ENCODE measurements around the gene ZNF513. TPM values are rescaled to one million over a fixed set of nuclear protein-coding genes. Genes with fewer than 3 reads are reported as not detected.

Gene ZNF513
- total RNA-seq, 1 experiment from 2014 or later = 23.6 TPM

- no peak for TF ChIP-seq ZNF532 (CRISPR knock-in tag; IDR thresholded peaks at IDR 0.05; ENCODE audit: borderline replicate concordance)
- TF ChIP-seq RELA (CRISPR knock-in tag; IDR thresholded peaks at IDR 0.05; ENCODE audit: borderline replicate concordance) = peak; percentile 12; the same call in 1 of the 2 replicates
- 0 out of 2 replicates have a peak, but pooled peaks have one; percentile 19 for TF ChIP-seq PRDM15 (CRISPR knock-in tag; IDR thresholded peaks at IDR 0.05)
- TF ChIP-seq, protein P1, sequence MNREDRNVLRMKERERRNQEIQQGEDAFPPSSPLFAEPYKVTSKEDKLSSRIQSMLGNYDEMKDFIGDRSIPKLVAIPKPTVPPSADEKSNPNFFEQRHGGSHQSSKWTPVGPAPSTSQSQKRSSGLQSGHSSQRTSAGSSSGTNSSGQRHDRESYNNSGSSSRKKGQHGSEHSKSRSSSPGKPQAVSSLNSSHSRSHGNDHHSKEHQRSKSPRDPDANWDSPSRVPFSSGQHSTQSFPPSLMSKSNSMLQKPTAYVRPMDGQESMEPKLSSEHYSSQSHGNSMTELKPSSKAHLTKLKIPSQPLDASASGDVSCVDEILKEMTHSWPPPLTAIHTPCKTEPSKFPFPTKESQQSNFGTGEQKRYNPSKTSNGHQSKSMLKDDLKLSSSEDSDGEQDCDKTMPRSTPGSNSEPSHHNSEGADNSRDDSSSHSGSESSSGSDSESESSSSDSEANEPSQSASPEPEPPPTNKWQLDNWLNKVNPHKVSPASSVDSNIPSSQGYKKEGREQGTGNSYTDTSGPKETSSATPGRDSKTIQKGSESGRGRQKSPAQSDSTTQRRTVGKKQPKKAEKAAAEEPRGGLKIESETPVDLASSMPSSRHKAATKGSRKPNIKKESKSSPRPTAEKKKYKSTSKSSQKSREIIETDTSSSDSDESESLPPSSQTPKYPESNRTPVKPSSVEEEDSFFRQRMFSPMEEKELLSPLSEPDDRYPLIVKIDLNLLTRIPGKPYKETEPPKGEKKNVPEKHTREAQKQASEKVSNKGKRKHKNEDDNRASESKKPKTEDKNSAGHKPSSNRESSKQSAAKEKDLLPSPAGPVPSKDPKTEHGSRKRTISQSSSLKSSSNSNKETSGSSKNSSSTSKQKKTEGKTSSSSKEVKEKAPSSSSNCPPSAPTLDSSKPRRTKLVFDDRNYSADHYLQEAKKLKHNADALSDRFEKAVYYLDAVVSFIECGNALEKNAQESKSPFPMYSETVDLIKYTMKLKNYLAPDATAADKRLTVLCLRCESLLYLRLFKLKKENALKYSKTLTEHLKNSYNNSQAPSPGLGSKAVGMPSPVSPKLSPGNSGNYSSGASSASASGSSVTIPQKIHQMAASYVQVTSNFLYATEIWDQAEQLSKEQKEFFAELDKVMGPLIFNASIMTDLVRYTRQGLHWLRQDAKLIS (CRISPR knock-in tag; IDR thresholded peaks at IDR 0.05; ENCODE audit: borderline replicate concordance) = no peak
- TF ChIP-seq TEAD1 (CRISPR knock-in tag; IDR thresholded peaks at IDR 0.05) = peak; percentile 88; the same call in 1 of the 2 replicates
- TF ChIP-seq ZNF138 (CRISPR knock-in tag; conservative IDR thresholded peaks at IDR 0.05) = no peak
- TF ChIP-seq ESRRA (CRISPR knock-in tag; IDR thresholded peaks at IDR 0.05; ENCODE audit: borderline replicate concordance) = peak; percentile 79; the same call in 1 of the 2 replicates
- peak; percentile 14; the same call in 1 of the 2 replicates for TF ChIP-seq FOXP4 (CRISPR knock-in tag; IDR thresholded peaks at IDR 0.05)
- TF ChIP-seq ETV6 (CRISPR knock-in tag; IDR thresholded peaks at IDR 0.05) = peak; percentile 81
- TF ChIP-seq KAT7 (CRISPR knock-in tag; IDR thresholded peaks at IDR 0.05; ENCODE audit: borderline replicate concordance) = no peak; the same call in 1 of the 2 replicates
- TF ChIP-seq, protein P2, sequence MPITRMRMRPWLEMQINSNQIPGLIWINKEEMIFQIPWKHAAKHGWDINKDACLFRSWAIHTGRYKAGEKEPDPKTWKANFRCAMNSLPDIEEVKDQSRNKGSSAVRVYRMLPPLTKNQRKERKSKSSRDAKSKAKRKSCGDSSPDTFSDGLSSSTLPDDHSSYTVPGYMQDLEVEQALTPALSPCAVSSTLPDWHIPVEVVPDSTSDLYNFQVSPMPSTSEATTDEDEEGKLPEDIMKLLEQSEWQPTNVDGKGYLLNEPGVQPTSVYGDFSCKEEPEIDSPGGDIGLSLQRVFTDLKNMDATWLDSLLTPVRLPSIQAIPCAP (CRISPR knock-in tag; IDR thresholded peaks at IDR 0.05) = 0 out of 2 replicates have a peak, but pooled peaks have one; percentile 31
- peak; percentile 38; the same call in 1 of the 2 replicates for TF ChIP-seq TCF7 (CRISPR knock-in tag; IDR thresholded peaks at IDR 0.05; ENCODE audit: low read depth)
- no peak for TF ChIP-seq JUN (CRISPR knock-in tag; IDR thresholded peaks at IDR 0.05)
- TF ChIP-seq MYBL2 (CRISPR knock-in tag; IDR thresholded peaks at IDR 0.05) = peak; percentile 70
- no peak for TF ChIP-seq ZNF219 (CRISPR knock-in tag; IDR thresholded peaks at IDR 0.05; ENCODE audit: borderline replicate concordance)
- TF ChIP-seq, protein P3, sequence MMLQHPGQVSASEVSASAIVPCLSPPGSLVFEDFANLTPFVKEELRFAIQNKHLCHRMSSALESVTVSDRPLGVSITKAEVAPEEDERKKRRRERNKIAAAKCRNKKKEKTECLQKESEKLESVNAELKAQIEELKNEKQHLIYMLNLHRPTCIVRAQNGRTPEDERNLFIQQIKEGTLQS (CRISPR knock-in tag; conservative IDR thresholded peaks at IDR 0.05) = no peak; the same call in 1 of the 2 replicates
- TF ChIP-seq ZNF121 (CRISPR knock-in tag; IDR thresholded peaks at IDR 0.05) = peak; percentile 36; the same call in 1 of the 2 replicates
- peak; percentile 83; the same call in 1 of the 2 replicates for TF ChIP-seq CREM (CRISPR knock-in tag; IDR thresholded peaks at IDR 0.05)
- peak; percentile 100 for TF ChIP-seq SP1 (CRISPR knock-in tag; conservative IDR thresholded peaks at IDR 0.05)
- TF ChIP-seq GTF2I (CRISPR knock-in tag; conservative IDR thresholded peaks at IDR 0.05) = no peak
- TF ChIP-seq E2F1 (CRISPR knock-in tag; IDR thresholded peaks at IDR 0.05) = no peak
Observed at GRCh38 chr2:27370026-27370815, 10.3 kb downstream of the ZNF513 start, which contains the start of the genes EIF2B4 and SNX17 (continued).

Data from WTC11 (cell line).